SK-N-SH (cell line): ENCODE measurements around the gene SLAIN1. TPM values are rescaled to one million over a fixed set of nuclear protein-coding genes. Genes with fewer than 3 reads are reported as not detected.

Experiments
- CTCF ChIA-PET: fragments of 300-600, 350-600 bp; formaldehyde crosslinking; extraction: SDS; loops from one replicate; lab custom pipeline; 2021; lab: Yijun Ruan, JAX
- POLR2A ChIA-PET: fragments of 350-600 bp; sonication (Branson Sonifier 250); formaldehyde crosslinking; extraction: SDS; loops from one replicate; lab custom pipeline; 2020; ENCODE audit warnings: antibody characterized with exemption, inconsistent platforms; lab: Yijun Ruan, JAX
- DNase-seq: peaks from one replicate; pipeline ENCODE4 v3.0.0; 2012
- H2AFZ ChIP-seq: fragments of 200-600 bp; sonication (generic); 2 replicates; pipeline ENCODE4 v1.8.1; 2016; ENCODE audit warnings: antibody characterized with exemption, mild to moderate bottlenecking, low read depth
- H3F3A ChIP-seq: fragments of 200-600 bp; sonication (generic); replicated peaks from 2 replicates; pipeline ENCODE3; 2016; ENCODE audit warnings: antibody characterized with exemption, mild to moderate bottlenecking; ENCODE audit not compliant: insufficient read depth
- H3K27ac ChIP-seq, 2 experiments: fragments of 200-500 bp in 1 of 2; fragments of 200-600 bp in 1 of 2; sonication (Bioruptor generic) in 1 of 2; sonication (generic), shearing (Covaris generic) in 1 of 2; 2 replicates each; pipeline versions ENCODE4 v1.5.1 to v1.6.1; 2014 to 2016; ENCODE audit warnings: low read depth in 2 of 2, inconsistent platforms in 1 of 2, low read length in 1 of 2, mild to moderate bottlenecking in 1 of 2, mixed read lengths in 1 of 2
- H3K27me3 ChIP-seq: fragments of 200-600 bp; sonication (generic), shearing (Covaris generic); 2 replicates; pipeline ENCODE4 v1.6.1; 2016; ENCODE audit warnings: mixed run types; ENCODE audit not compliant: insufficient read depth
- H3K36me3 ChIP-seq, 2 experiments: fragments of 200-500 bp in 1 of 2; fragments of 200-600 bp in 1 of 2; sonication (Bioruptor generic) in 1 of 2; sonication (generic) in 1 of 2; replicated peaks in 1 of 2; 2 replicates each; pipeline versions ENCODE3 to v1.5.1; 2014 to 2016; ENCODE audit warnings: low read length in 1 of 2, mild to moderate bottlenecking in 1 of 2; ENCODE audit not compliant: insufficient read depth in 2 of 2, control insufficient read depth in 1 of 2
- H3K4me1 ChIP-seq, 2 experiments: fragments of 200-500 bp in 1 of 2; fragments of 200-600 bp in 1 of 2; sonication (Bioruptor generic) in 1 of 2; sonication (generic), shearing (Covaris generic) in 1 of 2; 2 replicates each; pipeline versions ENCODE4 v1.5.1 to v1.6.1; 2014 to 2016; ENCODE audit warnings: low read depth in 1 of 2, low read length in 1 of 2, mixed run types in 1 of 2; ENCODE audit not compliant: insufficient read depth in 2 of 2, control insufficient read depth in 1 of 2
- H3K4me2 ChIP-seq: fragments of 200-600 bp; sonication (generic), shearing (Covaris generic); 2 replicates; pipeline ENCODE4 v1.6.1; 2017; ENCODE audit warnings: mixed run types
- H3K4me3 ChIP-seq, 2 experiments: fragments of 200-500 bp in 1 of 2; fragments of 200-600 bp in 1 of 2; sonication (Bioruptor generic) in 1 of 2; sonication (generic), shearing (Covaris generic) in 1 of 2; 2 replicates each; pipeline versions ENCODE4 v1.5.1 to v1.8.1; 2014 to 2016; ENCODE audit warnings: low read depth in 2 of 2, inconsistent platforms in 1 of 2, low read length in 1 of 2, mild to moderate bottlenecking in 1 of 2, mixed read lengths in 1 of 2, moderate library complexity in 1 of 2
- H3K79me2 ChIP-seq: fragments of 200-600 bp; sonication (generic); 2 replicates; pipeline ENCODE4 v1.8.1; 2017; ENCODE audit warnings: mild to moderate bottlenecking; ENCODE audit not compliant: insufficient read depth
- H3K9ac ChIP-seq: fragments of 200-600 bp; sonication (generic); 2 replicates; pipeline ENCODE4 v1.6.1; 2017; ENCODE audit warnings: mixed run types
- H3K9me2 ChIP-seq: fragments of 200-600 bp; sonication (generic); 2 replicates; pipeline ENCODE4 v1.6.1; 2017; ENCODE audit warnings: mixed run types
- H3K9me3 ChIP-seq: fragments of 200-600 bp; sonication (generic); 2 replicates; pipeline ENCODE4 v1.6.1; 2017; ENCODE audit warnings: mixed run types, mild to moderate bottlenecking, moderate library complexity
- H4K20me1 ChIP-seq: fragments of 200-600 bp; sonication (generic); 2 replicates; pipeline ENCODE4 v1.6.1; 2017; ENCODE audit warnings: mild to moderate bottlenecking, mixed run types; ENCODE audit not compliant: insufficient read depth
- CHD2 ChIP-seq: fragments of 150-350 bp; IDR thresholded peaks from 2 replicates; pipeline ENCODE4 v1.6.1; 2018; ENCODE audit warnings: low read length; ENCODE audit not compliant: partially characterized antibody
- ELF1 ChIP-seq: IDR thresholded peaks from 2 replicates; pipeline ENCODE4 v1.4.0; 2012
- EP300 ChIP-seq, 2 experiments: IDR thresholded peaks; 2 replicates each; pipeline versions ENCODE4 v1.4.0 to v1.6.1; 2012; ENCODE audit warnings: borderline replicate concordance in 1 of 2, low read depth in 1 of 2, low read length in 1 of 2
- FOSL2 ChIP-seq: IDR thresholded peaks from 2 replicates; pipeline ENCODE4 v1.4.0; 2012; ENCODE audit warnings: low read depth, mild to moderate bottlenecking, moderate library complexity, borderline replicate concordance
- FOXM1 ChIP-seq: IDR thresholded peaks from 2 replicates; pipeline ENCODE4 v1.4.0; 2012; ENCODE audit warnings: low read depth, mild to moderate bottlenecking
- GATA2 ChIP-seq: sonication (generic); formaldehyde crosslinking; IDR thresholded peaks from 2 replicates; pipeline ENCODE4 v1.5.0; 2020; ENCODE audit warnings: mild to moderate bottlenecking, missing genetic modification reagents
- IRF3 ChIP-seq: fragments of 150-350 bp; IDR thresholded peaks from 2 replicates; pipeline ENCODE4 v1.6.1; 2016; ENCODE audit warnings: mild to moderate bottlenecking, low read depth, low read length
- MAX ChIP-seq: IDR thresholded peaks from 2 replicates; pipeline ENCODE4 v1.4.0; 2012; ENCODE audit warnings: low read depth
- MEF2A ChIP-seq: IDR thresholded peaks from 2 replicates; pipeline ENCODE4 v1.4.0; 2012; ENCODE audit warnings: low read depth, borderline replicate concordance
- RCOR1 ChIP-seq: fragments of 150-350 bp; IDR thresholded peaks from 2 replicates; pipeline ENCODE4 v1.6.1; 2017; ENCODE audit warnings: antibody characterized with exemption, low read length
- RFX5 ChIP-seq: IDR thresholded peaks from 2 replicates; pipeline ENCODE4 v1.6.1; 2012; ENCODE audit warnings: mild to moderate bottlenecking, improper control_type of control experiment, low read length
- TCF12 ChIP-seq: IDR thresholded peaks from 2 replicates; pipeline ENCODE4 v1.4.0; 2012
- USF2 ChIP-seq: fragments of 150-350 bp; IDR thresholded peaks from 2 replicates; pipeline ENCODE4 v1.6.1; 2017; ENCODE audit warnings: antibody characterized with exemption, low read length, low read depth, borderline replicate concordance
- WGBS: methylation state at CpG from one replicate; pipeline ENCODE4 v1.1.6; 2017; ENCODE audit warnings: low lambda C conversion rate; 5-methylcytosine and 5-hydroxymethylcytosine counted together
- polyA plus RNA-seq, 3 experiments: library from polyadenylated mRNA; depleted of rRNA; stranded (reverse); fragments of >200 nt; gene quantifications; 2 replicates each; pipeline ENCODE4 v1.2.3, GENCODE V29; 2012
- TF ChIP-seq, protein P1 (sequence below): fragments of 200-600 bp; sonication (generic); IDR thresholded peaks from 2 replicates; pipeline ENCODE4 v1.6.1; 2017; ENCODE audit warnings: antibody characterized with exemption, mild to moderate bottlenecking, moderate library complexity
- TF ChIP-seq, protein P2 (sequence below): IDR thresholded peaks from 2 replicates; pipeline ENCODE4; 2012
- TF ChIP-seq, protein P3 (sequence below): IDR thresholded peaks from 2 replicates; pipeline ENCODE4 v1.4.0; 2012; ENCODE audit warnings: low read depth, borderline replicate concordance

Gene SLAIN1
- polyA plus RNA-seq, 1 of the 3 experiments (the other 2 are of a cell fraction), result 1.6 TPM

GRCh38 chr13:77810878-77811277 lies 113.4 kb downstream of the SLAIN1 start:
- POLR2A ChIA-PET, result no interaction called here
- Histone ChIP-seq H3K27ac (no peak overlapping the region), H3K36me3 (no peaks in the 10 kb centered on the region), H3K9ac (no peak overlapping the region), H3K4me2 (no peak overlapping the region), H3K79me2 (no peaks in the 10 kb centered on the region), H3F3A (no peaks in the 10 kb centered on the region), H3K27me3 (no peaks in the 10 kb centered on the region; the same call in 1 of the 2 replicates), H4K20me1 (no peaks in the 10 kb centered on the region), H2AFZ (no peak overlapping the region), H3K4me1 (no peaks in the 10 kb centered on the region; a peak in 1 of 4 replicates), H3K9me2 (no peaks in the 10 kb centered on the region), H3K4me3 (no peak overlapping the region), H3K9me3 (no peaks in the 10 kb centered on the region)
- TF ChIP-seq, protein P1, sequence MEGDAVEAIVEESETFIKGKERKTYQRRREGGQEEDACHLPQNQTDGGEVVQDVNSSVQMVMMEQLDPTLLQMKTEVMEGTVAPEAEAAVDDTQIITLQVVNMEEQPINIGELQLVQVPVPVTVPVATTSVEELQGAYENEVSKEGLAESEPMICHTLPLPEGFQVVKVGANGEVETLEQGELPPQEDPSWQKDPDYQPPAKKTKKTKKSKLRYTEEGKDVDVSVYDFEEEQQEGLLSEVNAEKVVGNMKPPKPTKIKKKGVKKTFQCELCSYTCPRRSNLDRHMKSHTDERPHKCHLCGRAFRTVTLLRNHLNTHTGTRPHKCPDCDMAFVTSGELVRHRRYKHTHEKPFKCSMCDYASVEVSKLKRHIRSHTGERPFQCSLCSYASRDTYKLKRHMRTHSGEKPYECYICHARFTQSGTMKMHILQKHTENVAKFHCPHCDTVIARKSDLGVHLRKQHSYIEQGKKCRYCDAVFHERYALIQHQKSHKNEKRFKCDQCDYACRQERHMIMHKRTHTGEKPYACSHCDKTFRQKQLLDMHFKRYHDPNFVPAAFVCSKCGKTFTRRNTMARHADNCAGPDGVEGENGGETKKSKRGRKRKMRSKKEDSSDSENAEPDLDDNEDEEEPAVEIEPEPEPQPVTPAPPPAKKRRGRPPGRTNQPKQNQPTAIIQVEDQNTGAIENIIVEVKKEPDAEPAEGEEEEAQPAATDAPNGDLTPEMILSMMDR, result no peak
- TF ChIP-seq CHD2 (no peak), MEF2A (no peak)
- DNase-seq, result no peak
- 12% methylated on average over 3 of the region's 3 CpGs for WGBS
- CTCF ChIA-PET, result interaction anchor here (0.7 to 1.7 kb wide), 5 partner anchors 18 to 310 kb away, joined by 3 to 5 read pairs (median 3); no protein-coding TSS in a partner anchor

DNA sequence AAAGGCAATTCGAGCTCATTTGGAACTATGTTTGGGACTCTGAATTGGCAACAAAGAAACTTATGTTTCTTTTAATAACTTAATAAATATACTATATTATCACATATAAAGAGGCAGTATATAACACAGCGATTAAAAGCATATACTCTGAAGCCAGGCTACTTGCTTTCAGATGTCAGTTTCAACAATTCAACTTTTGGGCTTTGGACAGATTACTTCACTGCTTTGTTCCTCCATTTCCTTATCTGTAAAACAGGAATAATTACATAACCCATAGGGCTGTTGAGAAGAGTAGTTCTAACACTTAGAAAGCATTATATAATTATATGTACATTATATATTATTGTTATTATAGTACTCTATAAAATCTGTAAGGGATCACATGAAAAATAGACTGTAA lies 113.9 kb downstream of the SLAIN1 start:
- no peaks in the 10 kb centered on the region for H3F3A ChIP-seq
- no peaks in the 10 kb centered on the region for H3K79me2 ChIP-seq
- no peak for DNase-seq
- no peak overlapping the region for H2AFZ ChIP-seq
- WGBS, result 6% methylated on average over 2 of the region's 2 CpGs
- no peaks in the 10 kb centered on the region for H3K36me3 ChIP-seq
- no peak overlapping the region for H3K9ac ChIP-seq
- H3K4me2 ChIP-seq, result no peak overlapping the region
- no peaks in the 10 kb centered on the region for H4K20me1 ChIP-seq
- CTCF ChIA-PET, result interaction anchor here (1.2 to 1.7 kb wide), 2 partner anchors 19 to 35 kb away, joined by 4 to 5 read pairs; no protein-coding TSS in a partner anchor
- H3K9me2 ChIP-seq, result no peaks in the 10 kb centered on the region
- H3K27me3 ChIP-seq, result no peaks in the 10 kb centered on the region; the same call in 1 of the 2 replicates
- TF ChIP-seq GATA2 (no peak), RCOR1 (no peak), USF2 (no peak), FOSL2 (no peak), ELF1 (no peak), FOXM1 (no peak), RFX5 (no peak), TCF12 (no peak), IRF3 (no peak), EP300 (IDR thresholded peaks at IDR 0.05; ENCODE audit: borderline replicate concordance in 1 of 2, low read depth in 1 of 2, low read length in 1 of 2) (no peak), MAX (no peak), CHD2 (no peak)
- TF ChIP-seq, protein P2, sequence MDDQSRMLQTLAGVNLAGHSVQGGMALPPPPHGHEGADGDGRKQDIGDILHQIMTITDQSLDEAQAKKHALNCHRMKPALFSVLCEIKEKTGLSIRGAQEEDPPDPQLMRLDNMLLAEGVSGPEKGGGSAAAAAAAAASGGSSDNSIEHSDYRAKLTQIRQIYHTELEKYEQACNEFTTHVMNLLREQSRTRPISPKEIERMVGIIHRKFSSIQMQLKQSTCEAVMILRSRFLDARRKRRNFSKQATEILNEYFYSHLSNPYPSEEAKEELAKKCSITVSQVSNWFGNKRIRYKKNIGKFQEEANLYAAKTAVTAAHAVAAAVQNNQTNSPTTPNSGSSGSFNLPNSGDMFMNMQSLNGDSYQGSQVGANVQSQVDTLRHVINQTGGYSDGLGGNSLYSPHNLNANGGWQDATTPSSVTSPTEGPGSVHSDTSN, result no peak
- TF ChIP-seq, protein P3, sequence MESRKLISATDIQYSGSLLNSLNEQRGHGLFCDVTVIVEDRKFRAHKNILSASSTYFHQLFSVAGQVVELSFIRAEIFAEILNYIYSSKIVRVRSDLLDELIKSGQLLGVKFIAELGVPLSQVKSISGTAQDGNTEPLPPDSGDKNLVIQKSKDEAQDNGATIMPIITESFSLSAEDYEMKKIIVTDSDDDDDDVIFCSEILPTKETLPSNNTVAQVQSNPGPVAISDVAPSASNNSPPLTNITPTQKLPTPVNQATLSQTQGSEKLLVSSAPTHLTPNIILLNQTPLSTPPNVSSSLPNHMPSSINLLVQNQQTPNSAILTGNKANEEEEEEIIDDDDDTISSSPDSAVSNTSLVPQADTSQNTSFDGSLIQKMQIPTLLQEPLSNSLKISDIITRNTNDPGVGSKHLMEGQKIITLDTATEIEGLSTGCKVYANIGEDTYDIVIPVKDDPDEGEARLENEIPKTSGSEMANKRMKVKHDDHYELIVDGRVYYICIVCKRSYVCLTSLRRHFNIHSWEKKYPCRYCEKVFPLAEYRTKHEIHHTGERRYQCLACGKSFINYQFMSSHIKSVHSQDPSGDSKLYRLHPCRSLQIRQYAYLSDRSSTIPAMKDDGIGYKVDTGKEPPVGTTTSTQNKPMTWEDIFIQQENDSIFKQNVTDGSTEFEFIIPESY, result no peak
- TF ChIP-seq, protein P1, result no peak
- no peak overlapping the region for H3K27ac ChIP-seq
- POLR2A ChIA-PET, result no interaction called here
- H3K9me3 ChIP-seq, result no peaks in the 10 kb centered on the region
- H3K4me1 ChIP-seq, result no peaks in the 10 kb centered on the region; a peak in 1 of 4 replicates
- no peak overlapping the region for H3K4me3 ChIP-seq
